ENCODE data around the gene NEXMIF.

DNA sequence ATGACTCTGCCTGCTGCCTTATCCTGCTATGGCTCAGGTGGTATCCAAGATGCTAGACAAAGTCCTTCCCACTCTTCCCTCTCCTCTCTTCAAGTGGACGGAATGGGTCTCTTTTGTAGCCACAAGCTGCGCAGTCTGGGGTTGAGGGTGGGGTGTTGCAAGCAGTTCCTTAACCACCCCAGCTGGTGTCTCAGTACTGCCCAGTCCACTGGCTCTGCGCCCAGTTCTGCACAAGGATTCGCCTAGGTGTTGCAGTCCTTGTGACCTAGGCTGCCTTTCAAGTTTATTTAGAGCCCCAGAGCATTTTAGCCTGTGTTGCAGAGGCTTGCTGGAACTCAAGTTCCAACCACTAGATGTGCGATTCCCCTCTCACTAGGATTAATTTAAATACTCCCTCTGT lies 120.7 kb downstream of the NEXMIF start:
- TF ChIP-seq, protein P1, sequence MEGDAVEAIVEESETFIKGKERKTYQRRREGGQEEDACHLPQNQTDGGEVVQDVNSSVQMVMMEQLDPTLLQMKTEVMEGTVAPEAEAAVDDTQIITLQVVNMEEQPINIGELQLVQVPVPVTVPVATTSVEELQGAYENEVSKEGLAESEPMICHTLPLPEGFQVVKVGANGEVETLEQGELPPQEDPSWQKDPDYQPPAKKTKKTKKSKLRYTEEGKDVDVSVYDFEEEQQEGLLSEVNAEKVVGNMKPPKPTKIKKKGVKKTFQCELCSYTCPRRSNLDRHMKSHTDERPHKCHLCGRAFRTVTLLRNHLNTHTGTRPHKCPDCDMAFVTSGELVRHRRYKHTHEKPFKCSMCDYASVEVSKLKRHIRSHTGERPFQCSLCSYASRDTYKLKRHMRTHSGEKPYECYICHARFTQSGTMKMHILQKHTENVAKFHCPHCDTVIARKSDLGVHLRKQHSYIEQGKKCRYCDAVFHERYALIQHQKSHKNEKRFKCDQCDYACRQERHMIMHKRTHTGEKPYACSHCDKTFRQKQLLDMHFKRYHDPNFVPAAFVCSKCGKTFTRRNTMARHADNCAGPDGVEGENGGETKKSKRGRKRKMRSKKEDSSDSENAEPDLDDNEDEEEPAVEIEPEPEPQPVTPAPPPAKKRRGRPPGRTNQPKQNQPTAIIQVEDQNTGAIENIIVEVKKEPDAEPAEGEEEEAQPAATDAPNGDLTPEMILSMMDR (IDR thresholded peaks at IDR 0.05) = no peak
- no peak for TF ChIP-seq ZFX (IDR thresholded peaks at IDR 0.05; ENCODE audit: borderline replicate concordance)
